GM12878 (cell line): ENCODE results near the gene NEK8. TPM values are rescaled to one million over a fixed set of nuclear protein-coding genes. Genes with fewer than 3 reads are reported as not detected.

Source experiments
- CHD4 ChIP-seq: fragments of 200-600 bp; sonication (generic); IDR thresholded peaks from 2 replicates; pipeline ENCODE4 v1.6.1; 2016; ENCODE audit warnings: mild to moderate bottlenecking
- E4F1 ChIP-seq: fragments of 450-650 bp; IDR thresholded peaks from 2 replicates; pipeline ENCODE4 v1.6.1; 2018; ENCODE audit warnings: borderline replicate concordance, mild to moderate bottlenecking; ENCODE audit not compliant: partially characterized antibody
- NBN ChIP-seq: fragments of 450-650 bp; IDR thresholded peaks from 2 replicates; pipeline ENCODE4 v1.6.1; 2016
- NKRF ChIP-seq: fragments of 450-650 bp; conservative IDR thresholded peaks from 2 replicates; pipeline ENCODE4 v1.6.1; 2017; ENCODE audit warnings: mild to moderate bottlenecking, moderate library complexity
- PAX8 ChIP-seq: fragments of 450-650 bp; IDR thresholded peaks from 2 replicates; pipeline ENCODE4 v1.6.1; 2017; ENCODE audit warnings: mild to moderate bottlenecking, moderate library complexity
- POLR2AphosphoS5 ChIP-seq: IDR thresholded peaks from 2 replicates; pipeline ENCODE4 v1.6.1; 2011; ENCODE audit warnings: mild to moderate bottlenecking, low read length, inconsistent platforms
- RAD51 ChIP-seq: fragments of 450-650 bp; IDR thresholded peaks from 2 replicates; pipeline ENCODE4 v1.6.1; 2016; ENCODE audit warnings: moderate library complexity, mild to moderate bottlenecking, inconsistent platforms
- RELA ChIP-seq: fragments of 450-650 bp; IDR thresholded peaks from 2 replicates; pipeline ENCODE4 v1.8.0; 2014; ENCODE audit warnings: borderline replicate concordance; ENCODE audit not compliant: partially characterized antibody
- RELB ChIP-seq: fragments of 450-650 bp; IDR thresholded peaks from 2 replicates; pipeline ENCODE4 v1.6.1; 2017; ENCODE audit warnings: low read depth, mild to moderate bottlenecking, moderate library complexity
- SMAD1 ChIP-seq: fragments of 450-650 bp; IDR thresholded peaks from 2 replicates; pipeline ENCODE4 v1.6.1; 2018; ENCODE audit warnings: mild to moderate bottlenecking, low read depth; ENCODE audit not compliant: partially characterized antibody
- TARDBP ChIP-seq: IDR thresholded peaks from 2 replicates; pipeline ENCODE4 v1.6.1; 2016; ENCODE audit warnings: borderline replicate concordance
- WRNIP1 ChIP-seq: IDR thresholded peaks from 2 replicates; pipeline ENCODE4 v1.6.1; 2011; ENCODE audit warnings: low read depth, low read length, improper control_type of control experiment, borderline replicate concordance
- ZBTB4 ChIP-seq: fragments of 450-650 bp; formaldehyde crosslinking; IDR thresholded peaks from 2 replicates; pipeline ENCODE4 v1.4.0; 2022; ENCODE audit warnings: mild to moderate bottlenecking, moderate library complexity
- ZNF592 ChIP-seq: fragments of 450-650 bp; IDR thresholded peaks from 2 replicates; pipeline ENCODE4 v1.6.1; 2017; ENCODE audit warnings: mild to moderate bottlenecking, moderate library complexity
- ZSCAN29 ChIP-seq: fragments of 450-650 bp; IDR thresholded peaks from 2 replicates; pipeline ENCODE4 v1.6.1; 2017; ENCODE audit warnings: mild to moderate bottlenecking, moderate library complexity
- polyA plus RNA-seq, 11 experiments: library from polyadenylated mRNA; depleted of rRNA in 4 of 11; unstranded in 6 of 11; stranded (reverse) in 5 of 11; fragments of >200 nt; fragmentation: Nextera tagmentation in 4 of 11; fragmentation: Illumina TruSeq in 1 of 11; extraction: Ambion mirVana in 4 of 11; extraction: Trizol in 1 of 11; gene quantifications; 1 replicate in 1 of 11; 2 replicates in 10 of 11; pipeline versions ENCODE4 v1.2.1 to v1.2.3, GENCODE V29; 2011 to 2016; ENCODE audit warnings: inconsistent platforms in 2 of 11, missing spikeins in 2 of 11, low read depth in 1 of 11
- total RNA-seq, 4 experiments: library from RNA; depleted of rRNA in 3 of 4; stranded (reverse); fragments of >200 nt in 3 of 4; fragmentation: Illumina TruSeq in 1 of 4; extraction: Trizol in 1 of 4; gene quantifications; 2 replicates each; pipeline versions ENCODE4 v1.2.1 to v1.2.3, GENCODE V29; 2013 to 2021

NEK8 gene
- total and polyA plus RNA-seq, 10 of the 15 experiments (the other 5 are each of a cell fraction or from before 2014, with no cell fraction given): 2.3 to 14.3 (median 9.4) TPM

GRCh38 chr17:28743243-28744103 lies 14.9 kb downstream of the NEK8 start, which contains the start of gene TRAF4 (continued):
- TF ChIP-seq ZBTB4: no peak
- peak; percentile 27 for TF ChIP-seq E4F1
- peak; percentile 74; the same call in 1 of the 2 replicates for TF ChIP-seq ZSCAN29
- no peak for TF ChIP-seq WRNIP1
- peak; percentile 85 for TF ChIP-seq NKRF
- no peak for TF ChIP-seq RELA
- peak; percentile 92 for TF ChIP-seq RELB
- TF ChIP-seq SMAD1: peak; percentile 35
- TF ChIP-seq TARDBP: no peak; the same call in 1 of the 2 replicates
- peak; percentile 28; the same call in 1 of the 2 replicates for TF ChIP-seq RAD51
- peak; percentile 57; the same call in 1 of the 2 replicates for TF ChIP-seq ZNF592
- peak; percentile 86; the same call in 1 of the 2 replicates for TF ChIP-seq POLR2AphosphoS5
- TF ChIP-seq NBN: peak; percentile 67
- no peak for TF ChIP-seq CHD4
- TF ChIP-seq PAX8: no peak
